ENCODE results near the gene TM9SF4.

Gene TM9SF4

GRCh38 chr20:32098786-32099185 lies 10.7 kb upstream of the TM9SF4 start:
- TF ChIP-seq CTCF (IDR thresholded peaks at IDR 0.05; ENCODE audit: insufficient read depth, low read length): no peak
- TF ChIP-seq GABPA (IDR thresholded peaks at IDR 0.05; ENCODE audit: low read depth): no peak
- TF ChIP-seq SPI1 (IDR thresholded peaks at IDR 0.05; ENCODE audit: borderline replicate concordance, low read depth): no peak
- Histone ChIP-seq H3K4me3 (replicated peaks; ENCODE audit: insufficient read depth, low read length) (no peak overlapping the region), H3K27me3 (ENCODE audit: insufficient read depth, poor library complexity, severe bottlenecking) (no peaks in the 10 kb centered on the region), H3K27ac (replicated peaks) (no peak overlapping the region)
- DNase-seq (ENCODE audit: low read depth in 1 of 2, low spot score in 1 of 2): no peak

GRCh38 chr20:32108814-32109391 lies 611 bp upstream of the TM9SF4 start:
- Histone ChIP-seq H3K27me3 (ENCODE audit: insufficient read depth, poor library complexity, severe bottlenecking) (no peaks in the 10 kb centered on the region), H3K27ac (replicated peaks) (peak overlapping the region; percentile 100), H3K4me3 (replicated peaks; ENCODE audit: insufficient read depth, low read length) (no peak overlapping the region)
- TF ChIP-seq GABPA (IDR thresholded peaks at IDR 0.05; ENCODE audit: low read depth) (no peak), POLR2AphosphoS5 (IDR thresholded peaks at IDR 0.05; ENCODE audit: low read depth) (no peak), SPI1 (IDR thresholded peaks at IDR 0.05; ENCODE audit: borderline replicate concordance, low read depth) (no peak), REST (IDR thresholded peaks at IDR 0.05; ENCODE audit: insufficient replicate concordance, low read depth) (no peak), CTCF (IDR thresholded peaks at IDR 0.05; ENCODE audit: insufficient read depth, low read length) (no peak)
- DNase-seq (ENCODE audit: low read depth in 1 of 2, low spot score in 1 of 2): no peak

GRCh38 chr20:32110173-32110704 lies 725 bp downstream of the TM9SF4 start:
- H3K27me3 ChIP-seq (ENCODE audit: insufficient read depth, poor library complexity, severe bottlenecking): no peaks in the 10 kb centered on the region
- DNase-seq (ENCODE audit: low read depth in 1 of 2, low spot score in 1 of 2): no peak
- peak overlapping the region; percentile 99 for H3K4me3 ChIP-seq (replicated peaks; ENCODE audit: insufficient read depth, low read length)
- no peak for TF ChIP-seq SPI1 (IDR thresholded peaks at IDR 0.05; ENCODE audit: borderline replicate concordance, low read depth)
- TF ChIP-seq POLR2AphosphoS5 (IDR thresholded peaks at IDR 0.05; ENCODE audit: low read depth): no peak
- TF ChIP-seq CTCF (IDR thresholded peaks at IDR 0.05; ENCODE audit: insufficient read depth, low read length): no peak
- TF ChIP-seq GABPA (IDR thresholded peaks at IDR 0.05; ENCODE audit: low read depth): no peak
- no peak for TF ChIP-seq REST (IDR thresholded peaks at IDR 0.05; ENCODE audit: insufficient replicate concordance, low read depth)
- H3K27ac ChIP-seq (replicated peaks): peak overlapping the region; percentile 100

GRCh38 chr20:32110727-32111126 lies 1.2 kb downstream of the TM9SF4 start:
- peak overlapping the region; percentile 99 for H3K4me3 ChIP-seq (replicated peaks; ENCODE audit: insufficient read depth, low read length)
- H3K27ac ChIP-seq (replicated peaks): peak overlapping the region; percentile 100
- no peak for DNase-seq (ENCODE audit: low read depth in 1 of 2, low spot score in 1 of 2)
- no peaks in the 10 kb centered on the region for H3K27me3 ChIP-seq (ENCODE audit: insufficient read depth, poor library complexity, severe bottlenecking)
- no peak for TF ChIP-seq REST (IDR thresholded peaks at IDR 0.05; ENCODE audit: insufficient replicate concordance, low read depth)
- TF ChIP-seq SPI1 (IDR thresholded peaks at IDR 0.05; ENCODE audit: borderline replicate concordance, low read depth): no peak
- TF ChIP-seq POLR2AphosphoS5 (IDR thresholded peaks at IDR 0.05; ENCODE audit: low read depth): no peak
- TF ChIP-seq GABPA (IDR thresholded peaks at IDR 0.05; ENCODE audit: low read depth): no peak
- TF ChIP-seq CTCF (IDR thresholded peaks at IDR 0.05; ENCODE audit: insufficient read depth, low read length): no peak

All from HL-60 (cell line).